OCI-LY3 (cell line): ENCODE data around the gene GPX1.
"Not testable (repeated sequence)": the region's sequence is repeated elsewhere in the genome, so short reads cannot be mapped to it uniquely, and the experiment has no call there.

Source experiments
- H2AFZ ChIP-seq: fragments of 200-600, 300-600 bp; shearing (Covaris generic); 2 replicates; pipeline ENCODE4 v1.6.0; 2014; ENCODE audit warnings: antibody characterized with exemption, low read depth, low read length
- H3K27ac ChIP-seq: fragments of 200-600, 300-600 bp; sonication (generic); 2 replicates; pipeline ENCODE4 v1.5.1; 2014; ENCODE audit warnings: mild to moderate bottlenecking, low read length, moderate library complexity, mixed read lengths
- H3K27me3 ChIP-seq: fragments of 200-600, 300-600 bp; sonication (generic); 2 replicates; pipeline ENCODE4 v1.6.1; 2014; ENCODE audit warnings: low read depth, low read length, mixed read lengths
- H3K36me3 ChIP-seq: fragments of 200-600, 300-600 bp; sonication (generic); replicated peaks from 2 replicates; pipeline ENCODE3; 2014; ENCODE audit warnings: low read depth, low read length, mixed read lengths
- H3K4me1 ChIP-seq: fragments of 300-600, 200-600 bp; sonication (generic); 2 replicates; pipeline ENCODE4 v1.6.1; 2014; ENCODE audit warnings: low read length, mixed read lengths
- H3K4me2 ChIP-seq: fragments of 200-600, 300-600 bp; sonication (generic); 2 replicates; pipeline ENCODE4 v1.6.1; 2014; ENCODE audit warnings: low read length, mixed read lengths
- H3K4me3 ChIP-seq: fragments of 300-600, 200-600 bp; sonication (generic); 2 replicates; pipeline ENCODE4 v1.5.1; 2014; ENCODE audit warnings: antibody characterized with exemption, mild to moderate bottlenecking, low read length, moderate library complexity
- H3K79me2 ChIP-seq: fragments of 300-600, 200-600 bp; shearing (Covaris generic); 2 replicates; pipeline ENCODE4 v1.6.1; 2014; ENCODE audit warnings: mild to moderate bottlenecking, low read length, mixed read lengths
- H3K9ac ChIP-seq: fragments of 300-600, 200-600 bp; shearing (Covaris generic); 2 replicates; pipeline ENCODE4 v1.6.0; 2014; ENCODE audit warnings: mild to moderate bottlenecking, low read length, moderate library complexity
- H3K9me3 ChIP-seq: fragments of 200-600, 300-600 bp; shearing (Covaris generic); 2 replicates; pipeline ENCODE4 v1.6.1; 2014; ENCODE audit warnings: low read length, mixed read lengths; ENCODE audit not compliant: insufficient read depth
- H4K20me1 ChIP-seq: fragments of 200-600, 300-600 bp; sonication (generic); 2 replicates; pipeline ENCODE4 v1.6.1; 2016; ENCODE audit warnings: low read length, mixed read lengths; ENCODE audit not compliant: insufficient read depth
- CTCF ChIP-seq: fragments of 200-600, 300-600 bp; sonication (generic); IDR thresholded peaks from 2 replicates; pipeline ENCODE4 v1.5.1; 2014; ENCODE audit warnings: antibody characterized with exemption, low read length, low read depth
- EZH2phosphoT487 ChIP-seq: fragments of 200-600 bp; shearing (Covaris generic); IDR thresholded peaks from 2 replicates; pipeline ENCODE4 v1.6.1; 2018; ENCODE audit warnings: antibody characterized with exemption, mixed run types, low read depth

The GPX1 gene

DNA sequence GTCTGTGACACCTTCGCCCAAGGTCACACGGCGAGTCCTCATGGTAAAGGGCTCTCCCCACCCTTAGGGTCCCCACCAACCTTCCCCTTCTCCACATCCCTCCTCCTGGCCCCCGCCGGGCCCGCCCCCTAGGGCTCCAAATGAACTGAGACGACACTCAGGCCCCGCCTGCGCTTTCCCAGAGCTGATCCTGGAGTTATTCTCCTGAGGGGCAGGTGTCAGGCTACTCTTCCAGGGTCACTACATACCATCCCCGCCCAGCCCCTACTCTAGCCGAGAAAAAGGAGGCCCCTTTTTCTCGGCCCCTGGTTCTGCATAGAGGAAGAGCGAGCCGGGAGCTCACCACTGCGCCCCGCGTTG lies 18.6 kb downstream of the GPX1 start:
- TF ChIP-seq EZH2phosphoT487 (no peak), CTCF (no peak)
- peaks cover 45% of the 10 kb centered on the region for H3K4me1 ChIP-seq
- no peaks in the 10 kb centered on the region for H3K27me3 ChIP-seq
- H3K36me3 ChIP-seq: peaks cover 12% of the 10 kb centered on the region
- no peaks in the 10 kb centered on the region for H3K9me3 ChIP-seq
- peak overlapping the region; percentile 92 for H3K27ac ChIP-seq
- no peaks in the 10 kb centered on the region for H4K20me1 ChIP-seq
- H3K4me2 ChIP-seq: peak overlapping the region; percentile 98
- H3K79me2 ChIP-seq: peaks cover 56% of the 10 kb centered on the region
- peak overlapping the region; percentile 85 for H3K4me3 ChIP-seq
- peak overlapping the region; percentile 42; the same call in 1 of the 2 replicates for H2AFZ ChIP-seq
- peak overlapping the region; percentile 92 for H3K9ac ChIP-seq

- peaks cover 38% of the 10 kb centered on the region for H3K36me3 ChIP-seq
- H3K79me2 ChIP-seq: peaks cover 40% of the 10 kb centered on the region
These were observed 24.1 kb downstream of the GPX1 start for GRCh38 chr3:49333916-49334633.

DNA sequence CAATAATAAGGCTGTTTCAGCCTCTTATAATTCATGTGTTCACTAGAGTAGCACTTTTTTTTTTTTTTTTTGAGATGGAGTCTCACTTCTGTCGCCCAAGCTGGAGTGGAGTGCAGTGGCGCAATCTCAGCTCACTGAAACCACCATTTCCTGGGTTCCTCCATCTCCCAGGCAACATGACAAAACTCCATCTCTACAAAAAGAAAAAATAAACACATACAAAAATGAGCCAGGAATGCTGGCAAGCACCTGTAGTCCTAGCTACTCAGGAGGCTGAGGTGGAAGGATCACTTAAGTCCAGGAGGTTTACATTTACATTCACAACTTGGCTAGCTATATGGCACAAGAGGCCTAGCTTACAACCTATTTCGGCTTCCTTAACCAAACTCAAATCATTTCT lies 25.1 kb downstream of the GPX1 start:
- Histone ChIP-seq H4K20me1 (no peaks in the 10 kb centered on the region), H3K79me2 (peaks cover 30% of the 10 kb centered on the region), H2AFZ (no peak overlapping the region), H3K4me3 (no peak overlapping the region), H3K27ac (no peak overlapping the region), H3K4me1 (no peaks in the 10 kb centered on the region), H3K27me3 (no peaks in the 10 kb centered on the region), H3K9me3 (no peaks in the 10 kb centered on the region), H3K4me2 (no peak overlapping the region), H3K36me3 (peaks cover 38% of the 10 kb centered on the region), H3K9ac (no peak overlapping the region)
- TF ChIP-seq EZH2phosphoT487 (no peak), CTCF (no peak)

More at GRCh38 chr3:49333916-49334633, 24.1 kb downstream of the GPX1 start:
- no peak overlapping the region for H3K9ac ChIP-seq
- no peak overlapping the region for H3K4me3 ChIP-seq
- no peak for TF ChIP-seq CTCF
- H3K27ac ChIP-seq: no peak overlapping the region
- peaks cover 2% of the 10 kb centered on the region for H3K4me1 ChIP-seq
- no peaks in the 10 kb centered on the region for H3K9me3 ChIP-seq
- H4K20me1 ChIP-seq: no peaks in the 10 kb centered on the region
- no peak overlapping the region for H3K4me2 ChIP-seq
- H3K27me3 ChIP-seq: no peaks in the 10 kb centered on the region
- no peak overlapping the region for H2AFZ ChIP-seq

DNA sequence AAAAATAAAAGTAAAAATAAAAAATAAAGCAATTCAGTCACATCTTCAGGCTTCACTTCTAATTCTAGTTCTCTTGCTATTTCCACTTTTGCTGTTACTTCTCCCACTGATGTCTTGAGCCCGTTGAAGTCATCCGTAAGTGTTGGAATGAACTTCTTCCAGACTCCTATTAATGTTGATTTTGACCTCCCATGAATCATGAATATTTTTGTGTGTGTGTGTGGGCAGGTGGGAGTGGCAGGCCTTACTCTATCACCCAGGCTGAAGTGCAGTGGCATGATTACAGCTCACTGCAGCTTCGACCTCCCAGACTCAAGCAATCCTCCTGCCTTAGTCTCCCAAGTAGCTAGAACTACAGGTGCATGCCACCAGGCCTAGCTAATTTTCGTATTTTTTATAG lies 29.0 kb downstream of the GPX1 start:
- Histone ChIP-seq H3K4me1 (no peaks in the 10 kb centered on the region), H3K27me3 (no peaks in the 10 kb centered on the region), H3K36me3 (peaks cover 49% of the 10 kb centered on the region), H3K4me2 (no peak overlapping the region), H2AFZ (no peak overlapping the region), H3K4me3 (no peak overlapping the region), H4K20me1 (no peaks in the 10 kb centered on the region), H3K79me2 (0 out of 2 replicates have a peak, but pooled peaks cover 4% of the 10 kb centered on the region), H3K27ac (no peak overlapping the region), H3K9me3 (no peaks in the 10 kb centered on the region), H3K9ac (no peak overlapping the region)
- TF ChIP-seq CTCF: no peak

- not testable (repeated sequence) for H3K9ac ChIP-seq, H3K79me2 ChIP-seq, H3K27ac ChIP-seq, H2AFZ ChIP-seq, H3K27me3 ChIP-seq, H3K4me2 ChIP-seq, H3K9me3 ChIP-seq, H3K4me1 ChIP-seq, H3K4me3 ChIP-seq, H4K20me1 ChIP-seq
- peaks cover 48% of the 10 kb centered on the region for H3K36me3 ChIP-seq
These were observed 29.8 kb downstream of the GPX1 start for GRCh38 chr3:49328350-49328749.
